Islet precursor cell (in vitro differentiated cells): ENCODE measurements around the gene RTKN2.

ENCODE experiments used
- DNase-seq: peaks from one replicate; pipeline ENCODE4 v3.0.0-alpha.2; 2018

The RTKN2 gene

DNA sequence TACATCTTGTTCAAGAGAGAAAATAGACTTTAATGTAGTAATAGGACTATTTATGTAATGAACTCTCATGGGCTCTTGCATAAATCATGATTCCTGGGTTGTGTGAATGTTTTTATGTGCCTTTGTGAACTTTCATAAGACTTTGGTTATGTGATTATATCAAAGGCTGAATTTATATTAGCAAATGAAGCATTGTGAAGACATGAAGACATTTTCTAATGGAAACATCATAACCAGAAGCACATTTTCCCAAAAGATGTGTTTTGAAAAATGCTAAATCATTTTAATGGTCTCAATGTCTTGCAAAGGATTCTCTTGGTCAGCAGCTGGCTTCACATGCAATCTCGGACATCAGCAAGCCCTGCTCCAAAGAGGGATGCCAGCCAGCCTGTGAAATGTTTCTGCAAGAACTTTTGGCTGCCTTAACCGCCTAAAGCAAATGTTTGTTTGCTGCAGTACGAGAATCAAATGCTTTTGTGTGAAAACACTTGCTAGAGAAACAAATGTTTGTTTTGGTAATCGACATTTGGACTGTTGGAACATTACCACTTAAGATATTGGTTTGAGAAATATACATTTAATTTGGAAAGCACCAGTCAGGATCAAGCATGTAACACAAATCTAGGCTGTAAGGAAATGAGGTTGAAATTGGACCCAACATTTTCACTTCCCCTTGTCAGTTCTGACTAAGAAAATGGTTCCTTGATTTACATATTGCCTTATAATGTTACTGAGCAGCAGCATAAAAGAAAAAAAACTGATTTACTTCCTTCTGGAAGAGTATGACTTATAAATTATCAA, 102.1 kb downstream of the RTKN2 start:
- DNase-seq = no peak

DNA sequence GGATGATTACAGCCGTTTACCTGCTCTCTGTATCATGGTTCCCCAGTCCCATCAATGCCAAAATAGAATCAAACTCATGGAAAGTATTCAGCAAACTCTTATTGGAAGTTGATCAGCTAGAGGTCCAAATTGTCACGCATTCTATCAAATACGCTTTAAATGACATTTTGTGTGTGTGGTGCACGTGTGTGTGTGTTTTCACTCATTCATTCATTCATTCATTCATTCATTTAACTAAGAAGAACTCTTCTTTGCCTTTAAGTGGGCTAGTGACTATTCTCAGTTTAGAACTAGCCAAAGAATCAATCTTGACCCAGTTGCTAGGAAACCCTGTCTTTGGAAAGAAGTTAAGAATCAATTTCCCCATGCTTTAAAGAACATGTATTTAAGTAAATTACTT, 102.8 kb downstream of the RTKN2 start:
- no peak for DNase-seq

DNA sequence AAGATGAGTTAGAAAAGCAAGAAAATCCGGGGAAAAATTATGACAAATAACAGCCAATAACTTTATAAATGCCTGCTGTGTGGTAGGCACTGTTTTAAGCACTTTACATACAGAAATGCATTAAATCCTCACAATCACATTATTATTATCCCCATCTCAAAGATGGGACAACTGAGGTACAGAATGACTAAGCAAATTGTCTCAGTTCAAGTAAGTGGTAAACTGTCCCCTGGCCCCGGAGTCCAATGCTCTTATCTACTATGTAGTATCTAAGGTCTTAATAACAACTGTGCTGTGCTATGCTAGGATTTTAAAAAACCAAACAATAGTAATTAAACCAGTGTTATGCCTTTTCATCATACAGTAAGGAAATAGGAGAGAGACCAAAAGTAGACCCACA, 105.6 kb downstream of the RTKN2 start:
- no peak for DNase-seq

DNA sequence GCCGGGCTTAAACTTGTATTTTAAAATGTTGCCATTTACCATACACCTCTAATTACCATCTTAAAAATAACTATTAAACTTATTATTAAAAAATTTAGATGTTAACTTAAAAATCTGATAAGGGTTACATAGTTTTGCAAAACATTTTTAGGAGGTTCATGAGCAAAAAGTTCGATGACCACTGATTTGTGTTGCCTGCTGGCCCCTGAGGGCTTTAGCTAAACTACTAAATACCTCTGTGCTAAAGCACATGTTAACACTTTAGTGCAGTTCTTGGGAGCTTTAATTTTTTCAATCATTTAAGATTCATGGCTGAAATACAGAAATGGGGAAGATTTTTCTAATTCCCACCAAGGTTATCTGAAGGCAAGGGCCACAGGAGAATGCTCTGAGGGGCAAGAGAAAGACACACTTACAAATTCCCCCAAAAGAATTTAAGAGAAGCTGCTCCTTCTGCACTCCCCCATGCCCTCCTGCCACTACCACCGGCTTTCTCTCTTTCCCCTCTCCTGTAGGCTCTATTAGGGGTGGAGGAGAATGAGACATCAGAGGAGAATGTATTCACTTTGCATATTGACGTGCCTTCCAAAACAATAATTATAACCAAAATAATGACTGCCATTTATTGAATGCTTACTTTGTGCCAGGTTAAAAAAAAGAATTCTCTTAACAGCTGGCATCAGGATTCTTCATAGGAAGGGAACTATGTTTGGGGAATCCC, 106.2 kb downstream of the RTKN2 start:
- DNase-seq = no peak

GRCh38 chr10:62159351-62159750, 109.3 kb downstream of the RTKN2 start:
- DNase-seq = no peak

DNA sequence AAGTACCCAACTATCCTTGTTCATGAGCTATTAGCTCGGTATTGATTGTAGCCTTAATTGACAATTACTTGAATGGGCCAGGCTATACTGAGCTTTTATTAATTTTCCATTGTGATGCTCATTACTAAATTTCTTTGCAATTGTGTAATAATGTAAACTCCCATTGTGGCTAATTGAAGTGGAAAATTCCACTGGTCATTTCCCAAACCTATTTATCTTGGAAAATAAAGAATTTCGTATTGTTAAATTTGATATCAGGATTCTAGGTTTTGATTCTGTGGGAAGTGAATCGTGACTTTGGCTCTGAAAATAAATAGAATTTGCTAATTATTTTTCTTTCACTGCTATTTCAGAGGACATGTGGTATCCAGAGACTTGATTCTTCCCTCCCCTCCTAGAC, 111.0 kb downstream of the RTKN2 start:
- DNase-seq = no peak

- DNase-seq = no peak
These were observed 113.5 kb downstream of the RTKN2 start for GRCh38 chr10:62155054-62155680.

GRCh38 chr10:62154231-62154630, 114.4 kb downstream of the RTKN2 start:
- no peak for DNase-seq

GRCh38 chr10:62153191-62153590, 115.5 kb downstream of the RTKN2 start:
- DNase-seq = no peak

DNA sequence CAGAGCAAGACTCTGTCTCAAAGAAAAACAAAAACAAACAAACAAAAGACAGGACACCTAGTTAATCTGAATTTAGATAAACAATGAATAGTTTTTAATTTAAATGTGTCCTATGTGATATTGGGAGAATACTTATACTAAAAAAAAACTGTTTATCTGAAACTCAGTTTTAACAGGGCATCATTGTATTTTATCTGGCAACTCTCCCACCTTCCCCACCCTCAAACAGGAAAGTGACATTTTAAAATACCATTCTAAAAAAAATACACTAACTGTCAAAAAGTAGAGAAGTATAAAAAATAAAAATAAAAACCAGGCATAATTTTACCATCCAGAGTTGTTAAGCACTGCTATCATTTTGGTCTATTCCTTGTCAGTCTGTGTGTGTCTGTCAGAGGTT, 119.0 kb downstream of the RTKN2 start:
- no peak for DNase-seq

- DNase-seq = no peak
These were observed 120.5 kb downstream of the RTKN2 start for GRCh38 chr10:62148155-62148554.

- DNase-seq = no peak
These were observed 121.2 kb downstream of the RTKN2 start for GRCh38 chr10:62147425-62147824.

DNA sequence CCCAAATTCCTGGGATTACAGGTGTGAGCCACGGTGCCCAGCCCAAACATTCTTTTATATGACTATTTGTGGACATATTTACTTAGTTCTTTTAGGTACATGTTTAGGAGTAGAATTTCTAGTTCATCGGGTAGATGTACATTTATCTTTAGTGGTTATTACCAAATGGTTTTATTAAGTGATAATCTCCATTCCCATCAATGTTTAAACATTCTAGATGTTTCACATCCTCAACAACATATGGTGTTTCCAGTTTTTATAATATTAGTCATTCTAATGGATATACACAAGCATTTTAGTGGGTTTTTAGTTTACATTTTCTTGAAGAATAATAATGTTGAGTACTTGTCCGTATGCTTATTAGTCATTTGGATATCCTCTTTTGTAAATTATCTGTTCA, 131.7 kb downstream of the RTKN2 start:
- no peak for DNase-seq

DNA sequence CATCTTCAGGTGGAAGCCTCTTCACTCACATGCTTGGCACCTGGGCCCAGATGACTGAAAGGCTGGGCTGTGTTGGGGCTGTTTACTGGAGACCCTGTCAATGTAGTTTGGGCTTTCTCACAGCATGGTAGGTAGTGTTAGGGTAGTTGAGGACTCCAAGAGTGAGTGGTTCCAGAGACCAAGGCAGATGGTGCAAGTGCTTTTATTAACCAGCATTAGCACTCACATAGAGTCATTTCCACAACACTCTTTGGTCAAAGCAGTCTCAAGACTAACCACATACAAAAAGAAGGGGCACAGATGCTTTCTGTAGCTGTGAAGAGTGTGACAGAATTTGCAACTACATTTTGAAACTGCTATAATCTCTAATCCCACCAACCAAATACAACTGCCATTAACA, 135.0 kb downstream of the RTKN2 start:
- DNase-seq = no peak
